Skin epidermis (tissue), 12 donors: ENCODE measurements around the gene CHST14.

Experiments
- H3K27ac ChIP-seq, 21 experiments: fragments of 200-600 bp; sonication (generic) in 11 of 21; one replicate each; pipeline ENCODE4 v1.5.0; 2020; ENCODE audit warnings: mild to moderate bottlenecking in 3 of 21, inconsistent platforms in 2 of 21, moderate library complexity in 2 of 21
- H3K4me3 ChIP-seq, 7 experiments: fragments of 200-600 bp; sonication (generic) in 2 of 7; one replicate each; pipeline ENCODE4 v1.5.0; 2020; ENCODE audit warnings: inconsistent platforms in 2 of 7, mild to moderate bottlenecking in 2 of 7, moderate library complexity in 1 of 7

The CHST14 gene

DNA sequence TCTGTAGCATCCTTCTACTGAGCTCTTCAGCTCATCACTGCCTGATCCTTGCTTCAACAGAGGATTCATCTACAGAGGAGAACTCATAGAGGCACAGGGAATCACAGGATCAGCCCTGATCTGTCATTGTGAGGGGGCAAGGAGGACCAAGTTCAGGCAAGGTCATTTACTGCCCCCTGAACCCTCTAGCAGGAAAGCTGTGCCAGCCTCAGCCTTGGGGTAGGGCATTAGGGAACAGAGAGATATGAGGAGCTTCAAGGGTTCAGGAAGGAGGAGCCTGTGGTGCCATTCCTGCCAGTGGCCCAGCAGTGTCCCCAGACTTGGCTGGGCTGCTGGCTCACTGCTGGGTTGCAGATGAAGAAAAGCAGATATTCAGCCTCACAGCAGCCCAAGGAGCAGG, 8.2 kb downstream of the CHST14 start:
- Histone ChIP-seq H3K4me3 (no peak overlapping the region), H3K27ac (no peak overlapping the region)

DNA sequence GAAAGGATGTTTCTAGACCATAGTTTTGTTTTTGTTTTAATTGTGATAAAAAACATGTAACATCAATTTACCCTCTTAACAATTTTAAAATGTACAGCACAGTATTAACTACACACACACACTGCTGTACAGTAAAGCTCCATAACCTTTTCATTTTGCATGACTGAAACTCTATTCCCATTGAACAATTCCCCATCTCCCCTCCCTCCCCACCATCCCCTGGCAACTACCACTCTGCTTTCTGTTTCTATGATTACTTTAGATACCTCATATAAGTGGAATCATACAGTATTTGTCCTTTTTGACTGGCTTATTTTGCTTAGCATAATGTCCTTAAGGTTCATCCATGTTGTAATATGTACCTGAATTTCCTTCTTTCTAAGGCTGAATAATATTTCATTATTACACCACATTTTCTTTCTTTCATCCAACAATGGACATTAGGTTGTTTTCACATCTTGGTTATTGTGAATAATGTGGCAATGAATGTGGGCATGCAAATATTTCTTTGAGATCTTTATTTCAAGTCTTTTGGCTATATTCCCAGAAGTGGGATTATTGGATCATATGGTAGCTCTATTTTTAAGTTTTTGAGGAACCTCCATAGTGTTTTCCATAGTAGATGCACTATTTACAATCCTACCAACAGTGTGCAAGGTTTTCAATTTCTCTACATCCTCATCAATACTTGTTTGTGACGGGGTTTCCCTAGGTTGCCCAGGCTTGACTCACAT, 10.7 kb downstream of the CHST14 start:
- Histone ChIP-seq H3K27ac (no peak overlapping the region), H3K4me3 (no peak overlapping the region)

DNA sequence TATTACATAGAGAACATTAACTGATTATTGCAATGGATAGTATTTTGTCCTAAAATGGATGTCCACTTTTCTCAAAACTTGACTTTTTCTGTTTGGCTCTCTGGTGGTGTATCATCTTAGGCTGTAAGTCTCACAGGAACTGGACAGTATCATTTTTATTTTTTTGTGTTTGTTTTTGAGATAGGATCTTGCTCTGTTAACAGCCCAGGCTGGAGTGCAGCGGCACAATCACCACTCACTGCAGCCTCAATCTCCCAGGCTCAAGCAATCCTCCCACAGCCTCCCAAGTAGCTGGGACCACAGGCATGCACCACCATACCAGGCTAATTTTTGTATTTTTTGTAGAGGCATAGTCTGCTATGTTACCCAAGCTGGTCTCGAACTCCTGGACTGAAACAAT, 13.1 kb downstream of the CHST14 start:
- H3K27ac ChIP-seq: no peak overlapping the region
- no peak overlapping the region for H3K4me3 ChIP-seq

- Histone ChIP-seq H3K27ac (no peak overlapping the region), H3K4me3 (no peak overlapping the region)
Measured at GRCh38 chr15:40486066-40486770, 15.4 kb downstream of the CHST14 start.

DNA sequence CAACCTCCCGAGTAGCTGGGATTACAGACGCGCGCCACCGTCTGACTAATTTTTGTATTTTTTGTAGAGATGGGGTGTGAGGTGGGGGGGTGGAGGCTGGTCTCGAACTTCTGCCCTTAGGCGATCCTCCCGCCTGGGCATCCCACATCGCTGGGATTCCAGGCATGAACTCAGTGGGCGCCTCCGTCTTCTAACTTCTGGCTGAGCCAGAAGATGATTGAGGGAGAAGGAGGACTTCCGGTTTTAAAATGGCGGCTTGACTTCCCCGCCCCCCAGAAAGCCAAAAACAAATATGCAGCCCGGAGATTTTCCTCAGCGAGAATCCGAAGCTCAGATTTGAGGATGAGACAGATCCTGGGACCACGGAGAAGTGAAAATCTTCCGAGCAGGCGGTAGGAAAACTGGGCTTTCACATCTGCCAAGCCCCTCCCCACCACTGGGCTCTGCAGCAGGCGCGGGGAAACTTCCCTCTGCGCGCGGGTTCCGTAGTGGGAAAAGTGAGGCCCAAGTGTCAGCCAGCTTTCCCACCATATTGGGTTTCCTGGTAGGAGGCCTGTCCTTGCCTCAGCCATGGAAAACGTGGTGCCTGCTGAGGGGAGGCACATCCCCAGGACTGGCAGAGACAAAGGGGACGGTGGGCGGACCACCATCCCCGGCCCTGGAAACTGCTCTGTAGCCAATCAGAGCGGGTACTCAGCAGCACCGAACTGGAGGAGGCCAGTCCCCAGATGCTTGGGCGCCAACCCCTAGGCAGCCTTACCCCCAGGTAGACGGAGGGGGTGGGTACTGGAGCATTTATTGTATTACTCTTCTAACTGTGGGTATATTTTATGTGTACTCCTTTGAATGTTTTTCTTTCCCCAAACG, 17.3 kb downstream of the CHST14 start:
- no peak overlapping the region for H3K4me3 ChIP-seq
- H3K27ac ChIP-seq: no peak overlapping the region

- Histone ChIP-seq H3K27ac (peak overlapping the region in 1 of 21 experiments; percentile 44), H3K4me3 (peak overlapping the region in 1 of 7 experiments; percentile 19)
Measured at GRCh38 chr15:40489274-40490175, 18.7 kb downstream of the CHST14 start.

- H3K4me3 ChIP-seq: no peak overlapping the region
- H3K27ac ChIP-seq: peak overlapping the region in 1 of 21 experiments; percentile 42
Measured at GRCh38 chr15:40493089-40493840, 22.5 kb downstream of the CHST14 start.

GRCh38 chr15:40495516-40495915, 24.7 kb downstream of the CHST14 start:
- H3K27ac ChIP-seq: no peak overlapping the region
- no peak overlapping the region for H3K4me3 ChIP-seq

- Histone ChIP-seq H3K4me3 (no peak overlapping the region), H3K27ac (no peak overlapping the region)
Measured at GRCh38 chr15:40498418-40498817, 27.6 kb downstream of the CHST14 start.

GRCh38 chr15:40498891-40499290, 28.1 kb downstream of the CHST14 start:
- no peak overlapping the region for H3K27ac ChIP-seq
- H3K4me3 ChIP-seq: no peak overlapping the region

DNA sequence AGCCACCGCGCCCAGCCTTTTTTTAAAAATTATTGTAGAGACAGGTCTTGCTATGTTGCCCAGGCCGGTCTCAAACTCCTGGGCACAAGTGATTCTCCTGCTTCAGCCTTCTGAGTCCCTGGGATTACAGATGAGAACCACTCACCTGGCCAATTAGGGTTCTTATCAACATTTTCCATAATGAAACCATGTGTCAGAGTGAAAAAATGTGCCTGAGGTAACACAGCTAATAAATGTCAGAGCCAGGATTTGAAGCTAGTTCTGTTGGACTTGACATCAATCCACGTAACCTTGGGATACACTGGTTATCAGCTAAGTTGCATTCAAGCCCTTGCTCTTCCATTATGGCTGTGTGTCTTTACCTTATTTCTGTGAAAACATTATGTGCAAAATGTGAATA, 29.1 kb downstream of the CHST14 start:
- no peak overlapping the region for H3K4me3 ChIP-seq
- H3K27ac ChIP-seq: no peak overlapping the region

DNA sequence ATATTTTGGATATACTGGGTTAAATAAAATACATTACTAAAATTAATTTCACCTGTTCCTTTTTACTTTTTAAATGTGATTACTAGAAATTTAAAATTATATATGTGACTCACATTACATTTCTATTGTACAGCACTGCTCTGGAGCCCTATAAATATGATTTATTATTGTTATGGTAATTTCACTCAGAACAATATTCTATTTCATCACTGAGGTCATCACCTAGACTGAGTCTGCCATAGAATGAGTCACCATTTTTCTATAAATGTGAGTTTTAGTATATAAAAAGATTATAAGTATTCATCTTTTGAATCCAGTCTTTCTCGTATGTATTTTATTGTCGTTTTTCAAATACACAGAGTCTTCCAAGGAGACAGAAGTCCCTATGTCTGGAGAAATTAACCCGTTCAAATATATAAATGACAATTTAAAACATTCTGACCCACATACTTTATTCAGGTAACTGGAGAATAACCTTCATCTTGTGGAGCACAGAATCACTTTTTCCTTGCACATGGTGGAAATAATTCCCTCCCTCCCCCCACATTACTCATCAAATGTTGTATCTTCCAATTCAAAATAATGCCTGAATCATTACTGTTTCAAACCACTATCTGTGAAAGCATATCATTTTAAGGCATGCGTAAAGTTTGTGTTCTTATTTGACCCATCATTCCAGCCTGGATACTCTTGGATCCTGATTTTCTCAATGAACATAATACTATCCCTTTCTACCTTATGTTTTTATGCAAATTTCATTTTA, 30.0 kb downstream of the CHST14 start:
- Histone ChIP-seq H3K4me3 (no peak overlapping the region), H3K27ac (no peak overlapping the region)

DNA sequence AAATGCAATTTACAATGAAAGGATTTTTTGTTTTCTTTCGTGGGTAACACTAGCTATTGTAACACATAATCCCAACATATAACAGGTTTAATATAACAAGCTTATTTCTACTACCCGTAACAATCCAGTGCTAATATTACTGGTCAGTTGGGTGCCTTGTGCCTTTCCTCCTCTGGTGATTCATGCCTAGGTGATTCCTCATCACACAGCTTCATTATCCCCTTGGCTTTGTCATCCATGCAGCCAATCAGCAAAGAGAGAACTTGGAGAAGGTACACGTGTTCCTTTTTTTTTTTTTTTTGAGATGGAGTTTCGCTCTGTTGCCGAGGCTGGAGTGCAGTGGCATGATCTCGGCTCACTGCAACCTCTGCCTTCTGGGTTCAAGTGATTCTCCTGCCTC, 30.7 kb downstream of the CHST14 start:
- Histone ChIP-seq H3K4me3 (no peak overlapping the region), H3K27ac (no peak overlapping the region)

GRCh38 chr15:40506964-40507571, 36.3 kb downstream of the CHST14 start:
- Histone ChIP-seq H3K4me3 (peak overlapping the region in 2 of 7 experiments; percentile 1 to 4), H3K27ac (peak overlapping the region in 1 of 21 experiments; percentile 34)

GRCh38 chr15:40508216-40508615, 37.4 kb downstream of the CHST14 start:
- H3K4me3 ChIP-seq: no peak overlapping the region

DNA sequence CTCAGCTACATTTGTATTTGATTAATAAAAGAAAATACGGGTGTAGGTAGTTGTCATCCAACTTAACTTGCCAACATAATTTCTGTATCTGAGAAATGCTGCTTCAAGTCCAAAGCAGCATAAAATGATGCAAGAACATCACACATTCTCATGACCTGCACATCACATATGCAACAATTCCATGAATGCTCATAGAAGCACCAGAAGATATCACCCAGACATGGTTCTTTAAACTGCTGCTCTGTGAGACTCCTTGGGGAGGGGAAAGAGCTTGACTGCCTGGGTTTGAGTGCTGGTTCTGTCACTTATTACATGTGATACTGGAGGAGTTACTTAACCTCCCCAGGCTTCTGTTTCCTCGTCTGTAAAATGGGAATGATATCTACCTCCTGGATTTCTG, 39.4 kb downstream of the CHST14 start:
- no peak overlapping the region for H3K4me3 ChIP-seq
- no peak overlapping the region for H3K27ac ChIP-seq

More at GRCh38 chr15:40508216-40508615, 37.4 kb downstream of the CHST14 start:
- no peak overlapping the region for H3K27ac ChIP-seq

- Histone ChIP-seq H3K4me3 (peak overlapping the region; percentile 27 to 50 (median 40)), H3K27ac (peak overlapping the region in 14 of 21 experiments; percentile 8 to 85 (median 62))
Measured at GRCh38 chr15:40511093-40511471, 40.3 kb downstream of the CHST14 start.
